H7 (cell line): ENCODE results near the gene RABAC1. TPM values are rescaled to one million over a fixed set of nuclear protein-coding genes. Genes with fewer than 3 reads are reported as not detected.
"Not testable (repeated sequence)": the region's sequence is repeated elsewhere in the genome, so short reads cannot be mapped to it uniquely, and the experiment has no call there.

Experiments used
- DNase-seq: peaks from one replicate; pipeline ENCODE4 v3.0.0; 2012
- H3K27me3 ChIP-seq: 2 replicates; pipeline ENCODE4 v1.6.0; 2011; ENCODE audit warnings: mild to moderate bottlenecking, low read length; ENCODE audit not compliant: control insufficient read depth, insufficient read depth
- H3K36me3 ChIP-seq: replicated peaks from 2 replicates; pipeline ENCODE4 v1.5.1; 2011; ENCODE audit warnings: low read length; ENCODE audit not compliant: control insufficient read depth, insufficient read depth
- H3K4me3 ChIP-seq: 2 replicates; pipeline ENCODE4 v1.5.1; 2011; ENCODE audit warnings: low read depth, mild to moderate bottlenecking, control low read depth, low read length, moderate library complexity; ENCODE audit not compliant: insufficient read depth
- total RNA-seq: library from RNA; depleted of rRNA; stranded (reverse); fragments of >200 nt; shearing (Covaris generic); gene quantifications from 2 replicates; pipeline ENCODE4 v1.2.3, GENCODE V29; 2014

The RABAC1 gene
- total RNA-seq, 1 experiment from 2014 or later = 163 TPM

- Histone ChIP-seq H3K36me3 (no peaks in the 10 kb centered on the region), H3K4me3 (peak overlapping the region; percentile 24; the same call in 1 of the 2 replicates), H3K27me3 (peaks cover 52% of the 10 kb centered on the region)
- peak; percentile 57 for DNase-seq
Observed at GRCh38 chr19:41994521-41994971, 35.4 kb upstream of the RABAC1 start.

DNA sequence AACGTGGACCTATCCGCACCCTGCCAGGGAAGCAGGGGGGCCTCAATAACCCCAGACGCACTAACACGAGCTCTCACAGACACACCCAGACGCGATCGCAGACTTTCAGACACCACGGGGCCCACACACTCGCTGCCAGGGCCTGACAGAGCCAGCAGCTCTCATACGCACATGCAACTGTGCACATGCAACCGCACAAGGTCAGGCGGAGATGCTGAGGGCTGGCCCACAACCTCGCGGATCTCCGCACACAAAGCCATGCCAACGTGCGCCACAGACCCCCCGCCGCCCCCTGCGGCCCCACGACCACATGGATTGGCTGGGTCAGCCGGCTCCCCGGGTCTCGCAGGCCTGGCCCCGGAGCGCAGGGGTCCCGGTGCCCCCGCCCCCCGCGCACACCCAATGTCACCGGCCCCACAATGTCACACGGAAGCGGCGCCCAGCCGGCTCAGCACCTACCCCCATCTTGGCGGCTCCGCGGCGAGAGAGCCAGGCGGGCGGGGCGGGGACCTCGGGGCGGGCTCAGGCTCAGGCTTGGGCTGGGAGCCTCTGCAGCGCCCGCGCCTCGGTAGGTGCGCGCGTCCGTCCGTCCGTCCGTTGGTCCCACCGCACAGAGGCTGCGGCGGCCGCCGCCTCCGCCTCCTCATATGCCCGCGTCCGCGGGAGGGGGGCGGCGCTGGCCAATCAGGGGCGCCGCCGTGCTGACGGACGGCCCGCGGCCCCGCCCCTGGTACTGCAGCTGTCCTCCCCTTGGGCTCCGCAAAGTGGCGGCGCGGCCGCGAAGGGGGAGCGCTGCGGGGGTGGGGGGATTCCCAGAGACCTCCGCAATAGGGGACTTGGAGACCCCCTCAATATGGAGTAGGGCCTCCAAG is 34.7 kb upstream of the RABAC1 start, which contains the start of gene ATP1A3:
ATP1A3 (minus strand) TSS at position 619 of the 872 bp plus-strand sequence; CDS start at position 465, 154 bp downstream.
- peak; percentile 100 for DNase-seq
- H3K4me3 ChIP-seq = peak within 1 kb of the TSS; percentile 55
- peaks cover 46% of the 10 kb centered on the region for H3K27me3 ChIP-seq
- H3K36me3 ChIP-seq = no peaks in the 10 kb centered on the region

DNA sequence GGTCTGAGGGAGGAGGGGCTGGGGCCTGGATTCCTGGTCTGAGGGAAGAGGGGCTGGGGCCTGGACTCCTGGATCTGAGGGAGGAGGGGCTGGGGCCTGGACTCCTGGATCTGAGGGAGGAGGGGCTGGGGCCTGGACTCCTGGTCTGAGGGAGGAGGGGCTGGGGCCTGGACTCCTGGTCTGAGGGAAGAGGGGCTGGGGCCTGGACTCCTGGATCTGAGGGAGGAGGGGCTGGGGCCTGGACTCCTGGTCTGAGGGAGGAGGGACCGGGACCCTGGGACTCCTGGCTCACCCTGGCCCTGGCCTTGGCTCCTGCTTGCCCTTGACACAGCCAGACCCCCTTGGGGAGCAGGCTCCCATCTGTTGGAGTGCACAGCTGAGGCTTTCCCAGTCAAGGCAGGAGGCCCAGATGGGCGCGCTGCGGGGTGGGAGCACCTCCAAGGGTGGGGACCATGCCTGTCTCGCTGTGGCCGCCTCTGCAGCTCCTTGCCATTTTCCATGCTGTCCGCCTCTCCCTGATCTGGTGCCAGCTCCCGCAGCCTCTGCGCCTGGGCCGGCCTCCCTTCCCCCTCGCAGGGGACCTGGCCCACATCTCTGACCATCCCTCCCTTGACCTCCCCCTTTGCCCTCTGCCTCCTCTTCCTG is 32.9 kb upstream of the RABAC1 start:
- H3K36me3 ChIP-seq, H3K4me3 ChIP-seq: not testable (repeated sequence)
- peaks cover 36% of the 10 kb centered on the region for H3K27me3 ChIP-seq
- peak; percentile 68 for DNase-seq

DNA sequence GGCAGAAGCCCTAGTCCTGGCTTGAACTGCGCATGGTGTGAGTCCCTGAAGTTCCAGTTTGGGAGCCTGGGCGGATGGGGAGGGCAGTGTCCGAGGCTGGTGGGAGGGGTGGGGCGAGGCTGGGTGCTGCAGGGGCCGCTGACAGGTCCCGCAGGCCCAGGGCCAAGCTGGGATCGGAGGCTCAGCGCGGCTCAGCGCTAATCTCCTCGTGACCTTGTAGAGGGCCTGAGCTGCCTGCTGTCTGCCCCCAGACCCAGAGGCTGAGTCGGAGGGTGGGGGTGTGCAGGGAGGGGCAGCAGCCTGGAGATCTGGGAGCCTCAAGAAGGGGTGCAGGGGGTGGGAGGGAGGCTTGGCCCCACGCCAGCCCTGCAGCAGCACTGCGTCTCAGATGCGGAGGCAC is 31.9 kb upstream of the RABAC1 start:
- DNase-seq = no peak
- Histone ChIP-seq H3K27me3 (peaks cover 27% of the 10 kb centered on the region), H3K4me3 (no peak overlapping the region), H3K36me3 (no peaks in the 10 kb centered on the region)

DNA sequence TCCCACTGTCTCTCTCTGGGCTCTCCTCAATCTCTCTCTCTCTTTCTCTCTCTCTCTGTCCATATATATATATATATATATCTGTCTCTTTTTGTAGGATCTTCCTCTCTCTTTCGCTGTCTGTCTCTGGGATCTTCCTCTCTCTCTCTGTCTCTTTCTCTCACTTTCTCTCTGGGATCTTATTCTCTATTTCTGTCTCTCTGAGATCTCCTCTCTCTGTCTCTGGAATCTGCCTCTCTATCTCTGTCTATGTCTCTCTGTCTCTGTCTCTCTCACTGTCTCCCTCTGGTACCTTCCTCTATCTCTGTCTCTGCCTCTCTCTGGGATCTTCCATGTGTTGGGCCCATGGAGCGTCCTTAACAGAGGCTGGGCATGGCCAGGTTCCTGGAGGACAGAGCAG is 31.5 kb upstream of the RABAC1 start:
- H3K27me3 ChIP-seq = peaks cover 23% of the 10 kb centered on the region
- H3K4me3 ChIP-seq = no peak overlapping the region
- DNase-seq = no peak
- H3K36me3 ChIP-seq = no peaks in the 10 kb centered on the region

DNA sequence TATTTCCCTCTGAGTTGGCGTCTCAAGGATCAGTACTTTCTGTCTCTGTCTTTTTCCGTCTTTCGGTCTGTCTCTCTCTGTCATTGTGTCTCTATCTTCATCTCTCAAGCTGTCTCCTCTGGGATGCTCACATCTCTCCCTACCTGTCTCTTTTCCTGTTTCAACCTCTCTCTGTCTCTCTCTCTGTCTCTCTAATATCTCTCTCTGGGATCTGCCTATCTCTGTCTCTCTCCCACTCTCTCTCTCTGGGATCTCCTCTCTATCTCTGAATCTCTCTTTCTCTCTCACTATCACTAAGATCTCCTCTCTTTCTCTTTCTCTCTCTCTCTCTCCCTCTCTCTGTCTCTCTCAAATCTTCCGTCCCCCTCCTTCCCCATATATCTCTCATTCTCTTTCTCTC is 30.9 kb upstream of the RABAC1 start:
- Histone ChIP-seq H3K36me3 (no peaks in the 10 kb centered on the region), H3K4me3 (no peak overlapping the region), H3K27me3 (peaks cover 17% of the 10 kb centered on the region)
- no peak for DNase-seq

DNA sequence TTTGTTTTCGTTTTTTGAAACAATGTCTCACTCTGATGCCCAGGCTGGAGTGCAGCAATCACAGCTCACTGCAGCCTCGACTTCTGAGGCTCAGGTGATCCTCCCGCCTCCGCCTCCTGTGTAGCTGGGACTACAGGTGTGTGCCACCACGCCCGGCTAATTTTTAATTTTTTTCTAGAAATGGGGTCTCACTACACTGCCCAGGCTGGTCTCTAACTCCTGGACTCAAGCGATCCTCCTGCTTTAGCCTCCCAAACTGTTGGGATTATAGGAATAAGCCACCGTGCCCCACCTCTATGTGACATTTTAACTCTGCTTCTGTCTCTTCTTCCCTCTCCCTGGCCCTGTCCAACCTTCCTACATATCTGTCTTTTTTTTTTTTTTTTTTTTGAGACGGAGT is 29.8 kb upstream of the RABAC1 start:
- Histone ChIP-seq H3K27me3 (peaks cover 9% of the 10 kb centered on the region), H3K36me3 (no peaks in the 10 kb centered on the region), H3K4me3 (no peak overlapping the region)
- no peak for DNase-seq

DNA sequence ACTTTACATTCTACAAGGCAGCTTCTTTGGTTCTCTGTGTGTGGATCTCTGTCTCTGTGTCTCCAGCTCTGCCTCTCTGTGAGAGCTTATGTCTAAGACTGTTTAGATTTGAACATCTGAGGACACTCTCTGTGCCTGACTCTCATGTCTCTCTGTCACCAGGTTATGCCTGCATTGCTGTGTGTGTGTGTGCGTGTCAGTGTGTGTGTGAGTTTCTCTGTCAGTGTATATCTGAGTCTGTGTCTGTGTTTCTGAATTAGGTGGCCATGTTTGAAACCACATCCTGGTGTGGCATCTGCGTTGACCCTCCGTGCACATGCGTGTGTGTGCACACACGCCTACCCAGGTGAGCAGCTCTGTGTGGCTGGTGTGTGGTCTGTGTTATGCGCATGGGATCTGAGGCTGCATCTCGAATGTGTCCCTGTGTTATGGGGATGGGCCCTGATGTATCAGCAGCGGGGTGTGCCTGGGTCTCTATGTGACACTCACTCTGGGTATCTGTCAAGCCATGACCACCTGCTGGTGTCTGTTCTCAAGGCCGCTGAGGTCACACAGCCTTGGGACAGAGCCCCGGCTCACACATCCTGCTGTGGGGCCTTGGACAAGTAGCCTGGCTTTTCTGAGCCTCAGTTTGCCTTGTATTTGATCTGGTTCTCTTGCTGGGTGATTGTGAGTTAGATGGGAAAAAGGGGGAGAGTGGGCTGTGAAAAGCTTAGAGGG is 28.2 kb upstream of the RABAC1 start:
- Histone ChIP-seq H3K4me3 (no peak overlapping the region), H3K36me3 (no peaks in the 10 kb centered on the region), H3K27me3 (peaks cover 1% of the 10 kb centered on the region; the same call in 1 of the 2 replicates)
- no peak for DNase-seq

DNA sequence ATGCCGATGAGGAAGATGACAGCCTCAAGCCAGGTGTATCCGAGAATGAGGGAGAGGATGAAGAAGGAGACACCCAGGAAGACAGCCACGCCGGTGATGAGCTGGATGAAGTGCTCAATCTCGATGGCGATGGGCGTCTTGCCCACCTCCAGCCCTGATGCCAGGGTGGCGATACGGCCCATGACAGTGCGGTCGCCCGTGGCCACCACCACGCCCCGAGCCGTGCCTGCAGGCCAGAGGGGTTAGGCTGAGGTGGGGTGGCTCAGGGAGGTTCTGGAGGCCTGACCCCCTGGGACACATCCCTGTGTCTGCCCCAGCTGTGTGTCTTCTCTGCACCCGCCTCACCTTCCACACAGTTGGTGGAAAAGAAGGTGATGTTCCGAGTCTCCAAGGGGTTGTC is 25.8 kb upstream of the RABAC1 start:
- H3K27me3 ChIP-seq = no peaks in the 10 kb centered on the region
- H3K4me3 ChIP-seq = no peak overlapping the region
- DNase-seq = no peak
- H3K36me3 ChIP-seq = peaks cover 1% of the 10 kb centered on the region; the same call in 1 of the 2 replicates

DNA sequence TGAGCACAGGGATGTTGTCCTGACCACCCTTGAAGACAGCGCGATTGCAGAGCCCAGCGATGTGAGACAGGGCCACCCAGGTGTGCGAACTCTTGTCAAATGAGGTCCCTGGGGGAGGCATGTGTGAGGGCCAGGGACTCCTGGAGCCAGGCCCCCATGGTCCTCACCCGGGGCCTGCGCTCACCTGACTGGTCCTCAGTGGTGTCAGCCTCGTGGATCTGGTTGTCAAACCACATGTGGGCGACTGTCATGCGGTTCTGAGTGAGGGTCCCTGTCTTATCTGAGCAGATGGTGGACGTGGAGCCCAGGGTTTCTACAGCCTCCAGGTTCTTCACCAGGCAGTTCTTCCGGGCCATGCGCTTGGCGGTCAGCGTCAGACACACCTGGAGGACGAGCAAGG is 22.6 kb upstream of the RABAC1 start:
- Histone ChIP-seq H3K36me3 (peaks cover 1% of the 10 kb centered on the region; the same call in 1 of the 2 replicates), H3K27me3 (no peaks in the 10 kb centered on the region), H3K4me3 (no peak overlapping the region)
- DNase-seq = no peak

GRCh38 chr19:41978470-41978869 is 19.3 kb upstream of the RABAC1 start:
- DNase-seq = no peak
- no peak overlapping the region for H3K4me3 ChIP-seq
- no peaks in the 10 kb centered on the region for H3K27me3 ChIP-seq
- H3K36me3 ChIP-seq = peaks cover 1% of the 10 kb centered on the region; the same call in 1 of the 2 replicates

- no peak for DNase-seq
- H3K27me3 ChIP-seq = no peaks in the 10 kb centered on the region
- peaks cover 1% of the 10 kb centered on the region for H3K36me3 ChIP-seq
- no peak overlapping the region for H3K4me3 ChIP-seq
Observed at GRCh38 chr19:41977916-41978315, 18.8 kb upstream of the RABAC1 start.

DNA sequence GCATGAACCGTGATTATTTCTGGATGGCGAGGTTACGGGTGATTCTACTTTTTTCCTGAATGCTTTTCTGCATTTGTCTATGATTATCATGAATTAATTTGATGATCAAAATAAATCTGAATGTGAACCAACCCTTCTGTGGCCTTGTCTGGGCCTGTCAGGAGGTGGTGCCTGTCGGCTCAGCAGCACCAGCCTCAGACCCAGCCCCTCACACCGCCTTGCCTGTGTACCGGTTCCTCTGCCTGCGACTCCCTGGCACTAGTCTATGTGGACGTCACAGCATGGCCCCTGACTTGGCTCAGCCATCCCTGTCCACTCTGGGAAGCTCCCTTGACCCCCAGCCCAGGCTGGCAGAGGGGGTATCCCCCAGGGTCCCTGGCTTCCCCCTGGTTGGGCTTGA is 15.5 kb upstream of the RABAC1 start:
- no peak for DNase-seq
- no peaks in the 10 kb centered on the region for H3K27me3 ChIP-seq
- H3K4me3 ChIP-seq = no peak overlapping the region
- H3K36me3 ChIP-seq = no peaks in the 10 kb centered on the region; the same call in 1 of the 2 replicates

GRCh38 chr19:41971363-41971762 is 12.2 kb upstream of the RABAC1 start:
- Histone ChIP-seq H3K36me3 (no peaks in the 10 kb centered on the region; the same call in 1 of the 2 replicates), H3K27me3 (no peaks in the 10 kb centered on the region), H3K4me3 (no peak overlapping the region)
- DNase-seq = no peak
